Nucleus accumbens (tissue), 56 donors: ENCODE data around the gene ALPK3.

Experiments used
- DNase-seq, 56 donors: peaks; one replicate each; lab custom pipeline; 2025; lab: John Stamatoyannopoulos, UW

Gene ALPK3

GRCh38 chr15:84913360-84913723, 96.2 kb downstream of the ALPK3 start:
- no peak for DNase-seq

DNA sequence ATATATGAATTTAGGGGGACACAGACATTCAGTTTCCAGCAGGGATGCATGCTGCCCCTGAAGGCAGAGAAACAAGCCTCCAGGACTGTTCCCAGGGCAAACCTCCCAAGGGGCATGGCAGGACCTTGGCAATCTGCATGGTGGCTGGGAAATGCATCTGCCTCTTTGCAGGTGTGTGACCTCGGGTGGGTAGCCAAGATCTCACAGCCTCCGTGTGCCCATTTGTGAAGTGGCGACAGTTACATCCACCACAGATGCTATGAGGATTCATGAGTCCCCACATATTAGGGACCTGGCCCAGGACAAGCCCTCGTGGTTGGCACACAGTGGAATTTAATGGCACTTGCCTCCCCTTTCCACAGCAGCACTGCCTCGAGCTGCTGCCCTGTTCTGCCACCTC, 97.2 kb downstream of the ALPK3 start:
- no peak for DNase-seq

GRCh38 chr15:84914909-84915605, 97.9 kb downstream of the ALPK3 start:
- no peak for DNase-seq

GRCh38 chr15:84915606-84915958, 98.4 kb downstream of the ALPK3 start:
- no peak for DNase-seq

DNA sequence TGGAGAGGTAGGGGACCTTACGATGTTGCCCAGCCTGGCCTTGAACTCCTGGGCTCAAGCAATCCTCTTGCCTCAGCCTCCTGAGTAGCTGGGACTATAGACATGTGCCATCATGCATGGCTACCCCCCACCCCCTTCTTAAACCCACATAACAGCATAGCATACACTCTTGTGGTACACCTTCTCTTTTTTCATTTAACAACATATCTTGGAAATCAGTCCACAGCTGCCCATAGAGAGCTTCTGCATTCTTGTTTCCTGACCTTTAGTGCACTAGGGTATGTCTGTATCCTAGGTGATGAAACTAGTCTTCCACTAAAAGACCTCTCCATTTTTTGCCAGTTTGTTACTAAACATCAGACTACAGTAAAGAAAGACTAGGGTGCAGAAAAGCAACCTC, 100.3 kb downstream of the ALPK3 start:
- no peak for DNase-seq

DNA sequence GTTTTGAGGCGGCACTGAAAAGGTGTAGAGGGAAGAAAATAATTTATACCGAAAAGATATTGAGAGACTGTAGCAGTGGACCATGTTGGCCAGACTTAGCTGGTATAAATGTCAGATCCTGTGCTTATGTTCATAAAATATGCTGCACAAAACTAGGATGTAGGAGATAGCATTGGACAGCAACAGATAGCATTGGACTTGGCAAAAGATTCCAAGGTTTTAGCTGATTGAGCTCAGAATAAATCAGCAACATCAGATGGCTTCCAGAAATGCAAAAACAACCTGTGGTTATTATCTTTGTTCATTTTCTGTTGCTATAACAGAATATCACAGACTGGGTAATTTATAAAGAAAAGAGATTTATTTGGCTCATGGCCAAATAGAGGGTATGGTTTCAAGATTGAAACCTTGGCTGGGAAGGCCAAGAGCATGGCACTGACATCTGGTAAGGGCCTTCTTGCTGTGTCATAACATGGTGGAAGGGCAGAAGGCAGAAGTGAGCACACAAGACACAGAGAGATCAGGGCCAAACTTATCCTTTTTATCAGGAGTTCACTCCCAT, 102.0 kb downstream of the ALPK3 start:
- no peak for DNase-seq

DNA sequence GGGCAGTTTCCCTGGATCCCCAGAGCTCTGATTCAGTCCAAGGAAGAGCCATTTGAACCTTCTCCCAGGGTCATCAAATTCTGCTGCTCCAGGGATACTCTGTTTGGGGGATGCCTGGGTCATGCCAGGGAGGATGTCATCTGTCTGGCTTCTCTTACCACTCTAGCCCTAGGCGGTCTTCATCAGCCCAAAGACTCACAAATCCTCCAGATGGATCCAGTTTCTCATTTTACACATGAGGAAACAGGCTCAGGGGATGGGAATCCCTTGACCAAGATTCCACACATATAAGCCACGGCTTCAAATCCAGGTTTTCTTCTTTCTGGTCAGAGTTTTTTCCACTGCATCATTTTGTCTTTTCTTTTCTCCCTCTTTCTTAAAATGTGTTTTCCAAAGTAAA, 104.0 kb downstream of the ALPK3 start:
- DNase-seq, result no peak

DNA sequence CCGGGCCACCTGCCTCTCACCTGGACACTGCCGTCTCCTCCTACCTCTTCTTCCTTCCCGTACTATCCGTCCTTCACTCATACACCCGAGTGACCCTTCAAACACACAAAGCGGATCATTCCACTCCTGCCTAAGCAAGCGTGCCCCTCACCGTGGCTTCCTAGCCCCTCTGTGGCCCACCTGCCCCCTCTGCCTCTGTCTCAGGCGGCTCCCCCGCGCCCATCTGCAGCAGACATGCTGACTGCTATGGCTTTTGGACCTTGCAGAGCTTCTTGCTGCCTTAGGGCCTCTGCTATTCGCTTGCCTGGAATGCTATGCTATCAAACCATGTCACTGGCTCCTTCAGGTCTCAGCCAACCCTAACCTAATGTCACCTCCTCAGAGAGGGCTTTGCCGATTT, 105.4 kb downstream of the ALPK3 start:
- DNase-seq, result no peak
